HUES48 (cell line): Measurements from ENCODE around the gene SH3GL1.

Experiments
- H3K27ac ChIP-seq: one replicate; pipeline ENCODE4 v1.7.0; 2013; ENCODE audit warnings: low read depth, low read length, inconsistent platforms
- H3K27me3 ChIP-seq: 2 replicates; pipeline ENCODE4 v1.6.1; 2013; ENCODE audit warnings: mild to moderate bottlenecking, low read length; ENCODE audit not compliant: control insufficient read depth, insufficient read depth
- H3K36me3 ChIP-seq: 2 replicates; pipeline ENCODE4 v1.6.1; 2013; ENCODE audit warnings: low read length; ENCODE audit not compliant: control insufficient read depth, insufficient read depth
- H3K4me1 ChIP-seq: 2 replicates; pipeline ENCODE4 v1.6.1; 2013; ENCODE audit warnings: mild to moderate bottlenecking, low read length; ENCODE audit not compliant: control insufficient read depth, insufficient read depth
- H3K4me3 ChIP-seq: 2 replicates; pipeline ENCODE4 v1.5.1; 2013; ENCODE audit warnings: mild to moderate bottlenecking, low read depth, low read length
- H3K9ac ChIP-seq: 2 replicates; pipeline ENCODE4 v1.6.1; 2013; ENCODE audit warnings: mild to moderate bottlenecking, low read depth, low read length, moderate library complexity
- H3K9me3 ChIP-seq: 2 replicates; pipeline ENCODE4 v1.6.1; 2013; ENCODE audit warnings: low read length; ENCODE audit not compliant: control insufficient read depth, insufficient read depth

Gene SH3GL1

DNA sequence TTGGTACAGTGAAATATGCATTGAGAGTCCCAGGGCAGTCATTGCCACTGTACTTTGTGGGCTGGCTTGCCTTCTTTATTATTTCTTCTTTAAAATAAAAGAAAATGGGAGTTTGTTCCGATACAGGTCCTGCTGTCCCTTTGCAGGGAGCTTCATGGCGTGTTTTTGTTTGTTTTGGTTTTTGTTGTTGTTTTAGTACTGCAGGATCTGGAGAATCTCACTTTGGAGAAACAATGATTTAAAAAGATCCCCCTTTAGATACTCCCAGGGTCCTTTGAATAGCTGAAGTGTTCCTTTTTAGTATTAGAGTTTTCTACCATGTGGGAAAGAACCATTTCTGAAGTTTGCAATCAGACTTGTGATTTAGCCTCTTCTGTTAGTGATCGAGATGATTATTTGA is 13.2 kb upstream of the SH3GL1 start:
- peak overlapping the region; percentile 86 for H3K27ac ChIP-seq
- H3K4me3 ChIP-seq, result no peak overlapping the region
- peaks cover 38% of the 10 kb centered on the region for H3K4me1 ChIP-seq
- peaks cover 84% of the 10 kb centered on the region for H3K36me3 ChIP-seq
- no peak overlapping the region for H3K9ac ChIP-seq
- H3K9me3 ChIP-seq, result no peaks in the 10 kb centered on the region
- H3K27me3 ChIP-seq, result no peaks in the 10 kb centered on the region

DNA sequence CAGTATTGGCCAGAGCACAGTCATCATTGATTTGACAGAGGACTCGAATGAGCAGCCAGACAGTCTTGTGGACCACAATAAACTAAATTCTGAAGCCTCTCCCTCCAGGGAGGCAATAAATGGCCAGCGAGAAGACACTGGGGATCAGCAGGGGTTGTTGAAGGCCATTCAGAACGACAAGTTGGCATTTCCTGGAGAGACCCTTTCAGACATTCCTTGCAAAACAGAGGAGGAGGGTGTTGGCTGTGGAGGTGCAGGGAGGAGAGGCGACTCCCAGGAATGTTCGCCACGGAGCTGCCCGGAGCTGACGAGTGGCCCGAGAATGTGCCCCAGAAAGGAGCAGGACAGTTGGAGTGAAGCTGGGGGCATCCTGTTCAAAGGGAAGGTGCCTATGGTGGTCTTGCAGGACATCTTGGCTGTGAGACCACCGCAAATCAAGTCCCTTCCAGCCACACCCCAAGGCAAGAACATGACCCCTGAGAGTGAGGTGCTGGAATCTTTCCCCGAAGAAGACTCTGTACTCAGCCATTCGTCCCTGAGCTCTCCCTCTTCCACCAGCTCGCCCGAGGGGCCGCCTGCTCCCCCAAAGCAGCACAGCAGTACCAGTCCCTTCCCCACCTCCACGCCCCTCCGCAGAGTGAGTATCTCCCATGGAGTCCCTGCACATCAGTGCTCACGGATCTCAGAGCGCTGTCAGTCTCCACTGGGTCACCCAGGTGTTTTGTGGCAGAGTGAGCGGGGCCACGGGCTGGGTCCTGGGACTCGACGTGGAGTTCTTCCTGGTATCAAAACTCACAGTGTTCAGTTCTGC is 9.0 kb upstream of the SH3GL1 start:
- peak overlapping the region; percentile 93 for H3K27ac ChIP-seq
- H3K4me1 ChIP-seq, result peaks cover 30% of the 10 kb centered on the region
- no peak overlapping the region; the same call in 1 of the 2 replicates for H3K4me3 ChIP-seq
- H3K27me3 ChIP-seq, result no peaks in the 10 kb centered on the region
- H3K36me3 ChIP-seq, result peaks cover 81% of the 10 kb centered on the region
- no peaks in the 10 kb centered on the region for H3K9me3 ChIP-seq
- H3K9ac ChIP-seq, result peak overlapping the region; percentile 63

DNA sequence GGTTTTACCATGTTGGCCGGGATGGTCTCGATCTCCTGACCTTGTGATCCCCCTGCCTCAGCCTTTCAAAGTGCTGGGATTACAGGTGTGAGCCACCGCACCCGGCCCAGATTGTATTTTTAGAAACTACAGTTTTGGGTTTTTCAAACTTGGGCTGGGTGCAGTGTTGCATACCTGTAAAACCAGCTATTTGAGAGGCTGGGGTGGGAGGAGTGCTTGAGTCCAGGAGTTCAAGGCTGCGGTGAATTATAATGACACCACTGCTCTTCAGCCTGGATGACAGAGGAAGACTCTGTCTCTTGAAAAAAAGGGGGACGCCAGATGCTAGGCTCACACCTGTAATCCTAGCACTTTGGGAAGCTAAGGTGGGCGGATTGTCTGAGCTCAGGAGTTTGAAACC is 6.3 kb upstream of the SH3GL1 start:
- H3K9me3 ChIP-seq, result no peaks in the 10 kb centered on the region
- no peaks in the 10 kb centered on the region for H3K27me3 ChIP-seq
- H3K4me3 ChIP-seq, result no peak overlapping the region
- peaks cover 25% of the 10 kb centered on the region for H3K4me1 ChIP-seq
- H3K36me3 ChIP-seq, result peaks cover 59% of the 10 kb centered on the region
- no peak overlapping the region for H3K9ac ChIP-seq
- peak overlapping the region; percentile 44 for H3K27ac ChIP-seq

DNA sequence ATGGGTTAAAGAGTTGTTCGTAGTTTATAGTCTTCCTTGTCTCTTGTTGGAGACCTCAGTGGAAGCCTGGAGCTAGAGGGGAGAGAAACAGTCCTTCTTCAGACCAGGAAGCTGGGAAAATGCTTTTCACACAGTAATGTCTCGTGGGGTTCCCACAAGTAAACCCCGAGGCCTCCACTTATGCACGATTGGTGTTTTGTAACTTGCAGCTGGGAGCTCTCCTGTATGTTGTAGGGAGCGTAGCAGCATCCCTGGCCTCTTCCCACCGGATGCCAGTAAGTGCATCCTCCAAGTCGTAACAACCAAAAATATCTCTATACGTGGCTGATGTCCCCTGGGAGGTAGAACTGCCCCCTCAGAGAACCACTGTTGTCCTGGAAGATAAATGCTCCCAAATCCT is 5.6 kb upstream of the SH3GL1 start:
- Histone ChIP-seq H3K36me3 (peaks cover 54% of the 10 kb centered on the region), H3K27ac (peak overlapping the region; percentile 14), H3K9ac (no peak overlapping the region), H3K9me3 (no peaks in the 10 kb centered on the region), H3K4me3 (no peak overlapping the region), H3K27me3 (no peaks in the 10 kb centered on the region), H3K4me1 (peaks cover 25% of the 10 kb centered on the region)

DNA sequence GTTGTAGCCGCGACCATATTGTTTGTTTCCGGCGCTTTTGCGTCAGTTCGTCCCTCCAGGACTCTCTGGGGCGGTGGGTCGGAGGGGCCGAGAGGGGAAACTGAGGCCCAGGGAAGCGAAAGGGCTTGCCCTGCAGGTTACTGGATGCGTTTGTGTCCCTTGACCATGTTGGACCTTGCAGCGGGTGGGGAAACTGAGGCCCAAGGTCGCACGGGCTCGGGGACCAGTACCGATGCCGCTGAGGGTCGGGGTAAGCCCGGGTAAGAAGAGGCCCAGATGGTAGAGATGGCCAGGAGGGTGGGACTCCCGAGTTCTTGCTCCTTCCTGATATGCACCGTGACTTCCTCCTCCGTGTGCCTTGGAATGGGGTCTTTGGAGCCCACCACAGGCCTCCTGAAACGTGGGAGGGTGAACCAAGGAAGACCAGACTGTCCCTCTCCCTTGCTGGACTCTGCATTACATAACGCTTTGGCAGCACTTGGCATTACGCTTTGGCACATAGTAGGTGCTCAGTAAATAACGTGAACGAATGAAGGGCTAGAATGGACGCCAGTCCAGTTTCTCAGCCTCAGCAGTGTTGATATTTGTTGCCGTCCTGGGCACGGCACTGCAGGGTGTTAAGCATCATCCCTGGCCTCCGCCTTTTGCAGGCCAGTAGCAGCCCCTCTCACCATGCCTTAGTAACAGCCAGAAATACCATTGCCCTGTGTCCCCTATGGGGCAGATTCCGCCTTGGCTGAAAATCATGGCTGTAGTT is 2.8 kb upstream of the SH3GL1 start:
- peak overlapping the region; percentile 84 for H3K27ac ChIP-seq

DNA sequence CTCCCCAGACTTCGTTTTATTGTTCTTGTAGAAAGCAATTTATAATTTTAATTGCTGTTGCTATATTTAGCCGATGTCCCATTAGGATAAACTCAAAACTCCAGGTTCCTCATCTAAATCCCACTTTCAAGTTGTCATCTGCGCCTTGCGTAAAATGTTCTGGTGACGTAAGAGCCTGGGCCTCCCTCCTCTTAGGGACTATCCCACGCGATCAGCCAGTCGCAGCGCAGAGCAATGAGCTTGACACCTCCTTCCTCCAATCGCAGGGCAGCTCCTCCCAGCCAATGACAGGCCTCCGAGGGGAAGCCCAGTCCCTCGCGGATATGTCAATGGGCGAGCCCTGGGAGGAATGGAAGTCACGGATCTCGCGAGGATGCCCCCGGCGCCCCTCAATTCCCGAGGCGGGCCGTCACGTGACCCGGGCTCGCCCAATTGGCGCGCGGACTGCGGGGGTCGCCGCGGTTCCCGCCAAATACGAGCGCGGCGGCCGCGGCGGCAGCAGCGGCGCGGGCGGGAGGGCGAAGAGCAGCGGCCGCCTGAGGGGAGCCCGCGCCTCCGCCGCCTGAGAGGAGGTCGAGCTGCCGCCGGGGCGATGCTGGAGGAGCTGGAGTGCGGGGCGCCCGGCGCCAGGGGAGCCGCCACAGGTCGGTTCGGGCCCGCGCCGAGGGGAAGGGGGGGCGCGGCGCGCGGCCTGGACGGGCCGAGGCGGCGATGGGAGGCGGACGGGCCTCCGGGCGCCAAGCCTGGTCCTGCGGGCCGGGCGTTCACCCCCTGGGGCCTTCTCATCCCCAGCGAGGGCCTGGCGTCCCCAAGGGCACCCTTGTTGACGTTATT is 2.0 kb upstream of the SH3GL1 start, which contains the start of gene CHAF1A:
TSS of gene CHAF1A (plus strand) at position 470 of the 834 bp plus-strand sequence. CDS start at position 593, 123 bp downstream.
- H3K4me1 ChIP-seq, result peaks cover 12% of the 10 kb centered on the region
- H3K9ac ChIP-seq, result peak within 1 kb of the TSS; percentile 95
- H3K27ac ChIP-seq, result peak within 1 kb of the TSS; percentile 84
- no peaks in the 10 kb centered on the region for H3K9me3 ChIP-seq
- H3K27me3 ChIP-seq, result no peaks in the 10 kb centered on the region
- peaks cover 28% of the 10 kb centered on the region for H3K36me3 ChIP-seq
- peak within 1 kb of the TSS; percentile 74 for H3K4me3 ChIP-seq

More for the DNA sequence above, 2.8 kb upstream of the SH3GL1 start:
- H3K9me3 ChIP-seq, result no peaks in the 10 kb centered on the region
- H3K27me3 ChIP-seq, result no peaks in the 10 kb centered on the region
- H3K4me3 ChIP-seq, result peak overlapping the region; percentile 74
- peak overlapping the region; percentile 95 for H3K9ac ChIP-seq
- H3K4me1 ChIP-seq, result peaks cover 12% of the 10 kb centered on the region
- peaks cover 29% of the 10 kb centered on the region for H3K36me3 ChIP-seq

DNA sequence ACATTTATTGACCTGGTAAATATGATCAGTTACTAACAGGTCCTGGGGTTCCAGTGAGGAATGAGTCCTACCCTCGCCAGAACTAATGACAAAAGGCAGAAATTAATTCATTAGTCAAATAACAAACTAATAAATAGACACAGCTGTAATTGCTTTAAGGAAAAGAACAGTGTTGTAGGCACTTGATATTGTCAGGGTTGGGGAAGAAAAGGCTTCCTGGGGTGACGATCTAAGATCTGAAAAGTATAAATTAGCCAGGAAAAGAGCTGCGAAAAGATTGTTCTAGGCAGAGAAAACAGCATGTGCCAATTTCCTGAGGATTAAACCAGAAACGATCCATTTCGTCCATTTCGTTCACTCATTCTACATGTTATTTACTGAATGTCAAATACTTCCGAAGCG is 1.4 kb upstream of the SH3GL1 start:
- Histone ChIP-seq H3K9me3 (no peaks in the 10 kb centered on the region), H3K4me3 (peak overlapping the region; percentile 59), H3K27ac (peak overlapping the region; percentile 57), H3K4me1 (peaks cover 12% of the 10 kb centered on the region), H3K36me3 (peaks cover 26% of the 10 kb centered on the region), H3K27me3 (no peaks in the 10 kb centered on the region), H3K9ac (peak overlapping the region; percentile 7; the same call in 1 of the 2 replicates)

DNA sequence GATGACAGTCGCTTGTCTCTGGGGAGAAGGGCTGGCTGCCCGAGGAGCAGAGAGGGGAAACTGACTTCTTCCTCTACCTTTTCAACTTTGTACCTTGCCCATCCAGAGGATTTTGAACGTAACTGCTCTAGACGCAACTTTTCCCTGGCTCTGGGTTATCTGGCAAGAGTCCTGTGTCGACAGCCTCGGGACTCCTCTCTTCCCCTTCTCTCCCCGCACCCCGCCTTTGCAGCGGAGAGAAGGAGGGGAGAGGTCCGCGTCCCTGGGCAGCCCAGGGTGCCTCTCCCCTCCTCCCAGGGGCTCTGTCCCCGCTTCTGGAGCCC is 574 bp downstream of the SH3GL1 start:
- Histone ChIP-seq H3K27me3 (no peaks in the 10 kb centered on the region), H3K4me1 (peaks cover 14% of the 10 kb centered on the region), H3K36me3 (peaks cover 20% of the 10 kb centered on the region; the same call in 1 of the 2 replicates)

DNA sequence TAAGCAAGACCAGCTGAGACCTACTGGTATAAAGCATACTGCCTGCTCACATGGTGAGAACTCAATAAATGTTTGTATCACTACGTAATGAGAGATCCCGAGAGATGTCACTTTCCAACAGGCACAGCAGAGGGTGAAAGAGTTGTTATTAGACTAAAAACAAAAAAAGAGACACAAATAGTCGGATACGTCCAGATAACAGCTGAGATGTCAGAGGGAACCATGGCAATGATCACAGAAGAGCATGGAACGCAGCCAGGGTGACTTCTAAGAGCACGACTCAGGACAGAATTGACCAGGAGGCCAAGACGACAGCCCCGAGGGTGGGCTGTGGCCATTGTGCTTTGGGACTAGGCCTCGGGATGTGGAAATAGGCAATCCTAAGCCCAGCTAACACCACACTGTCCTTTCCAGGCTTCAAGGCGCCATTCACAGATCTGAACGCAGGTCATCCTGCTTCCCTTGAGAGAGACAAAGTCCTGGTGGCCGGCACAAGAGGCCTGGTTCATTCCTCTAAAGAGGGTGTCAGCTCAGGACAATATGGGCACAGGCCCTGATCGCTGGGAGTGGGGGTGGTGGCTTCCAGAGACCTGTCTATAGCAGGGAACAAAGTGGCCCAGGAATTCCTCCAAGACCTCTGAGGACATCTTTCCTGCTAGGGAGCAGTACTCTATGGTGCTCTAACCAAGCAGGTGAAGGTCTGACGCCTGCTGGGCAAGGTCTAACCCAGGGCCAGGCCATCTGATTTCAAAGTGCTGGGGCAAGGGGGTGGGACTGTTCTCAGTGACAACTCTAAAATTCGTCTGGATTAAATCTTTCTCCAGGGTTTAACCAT is 3.2 kb downstream of the SH3GL1 start:
- Histone ChIP-seq H3K27me3 (no peaks in the 10 kb centered on the region; the same call in 1 of the 2 replicates), H3K27ac (no peak overlapping the region), H3K36me3 (peaks cover 12% of the 10 kb centered on the region; the same call in 1 of the 2 replicates), H3K4me1 (peaks cover 18% of the 10 kb centered on the region), H3K9ac (no peak overlapping the region), H3K9me3 (no peaks in the 10 kb centered on the region), H3K4me3 (no peak overlapping the region)

More for the DNA sequence above, 574 bp downstream of the SH3GL1 start:
- H3K4me3 ChIP-seq, result peak overlapping the region; percentile 77
- peak overlapping the region; percentile 75 for H3K27ac ChIP-seq
- peak overlapping the region; percentile 67 for H3K9ac ChIP-seq
- no peaks in the 10 kb centered on the region for H3K9me3 ChIP-seq
